ACHN (cell line): ENCODE results near the gene BPI.
A peak's percentile ranks its signal among the peaks of the same experiment; 100 is the strongest.

Experiments
- DNase-seq: peaks from one replicate; pipeline ENCODE4 v3.0.0-alpha.2; 2015
- in situ Hi-C: cut with HindIII; loops from 2 replicates; pipeline ENCODE4 v1.10.0; 2017; ENCODE audit warnings: low sequenced_read_pairs, low pct_ligation_motif_present, low pct_unique_long_range_greater_than_20kb

Gene BPI

DNA sequence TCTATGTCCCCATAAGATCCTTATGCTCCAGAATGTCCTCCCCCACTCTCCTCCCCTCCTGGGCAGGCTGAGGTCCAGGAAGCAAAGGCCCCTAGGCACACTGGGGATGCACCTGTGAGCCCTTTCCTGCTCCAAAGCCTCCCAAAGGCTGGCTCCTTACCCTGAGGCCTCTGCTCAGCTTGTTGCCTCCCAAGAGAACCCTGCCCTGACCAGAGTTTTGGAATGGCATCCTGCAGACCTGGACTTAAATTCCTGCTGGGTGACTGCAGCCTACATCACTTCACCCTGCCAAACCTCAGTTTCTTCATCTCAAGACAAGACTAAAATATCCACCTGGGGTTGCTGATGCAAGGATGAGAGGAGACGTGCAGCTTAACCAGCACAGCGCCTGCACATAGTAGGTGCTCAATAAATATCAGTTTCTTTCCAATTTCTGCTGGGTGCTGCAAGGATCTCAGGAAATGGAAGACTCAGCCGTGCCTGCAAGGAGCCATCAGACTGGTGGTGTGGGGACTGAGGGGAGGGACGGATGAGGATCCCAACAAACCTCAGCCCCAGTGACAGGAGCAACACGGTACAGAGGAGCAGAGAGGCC lies 40.2 kb downstream of the BPI start:
- in situ Hi-C loops: no loop called here
- DNase-seq: no peak

DNA sequence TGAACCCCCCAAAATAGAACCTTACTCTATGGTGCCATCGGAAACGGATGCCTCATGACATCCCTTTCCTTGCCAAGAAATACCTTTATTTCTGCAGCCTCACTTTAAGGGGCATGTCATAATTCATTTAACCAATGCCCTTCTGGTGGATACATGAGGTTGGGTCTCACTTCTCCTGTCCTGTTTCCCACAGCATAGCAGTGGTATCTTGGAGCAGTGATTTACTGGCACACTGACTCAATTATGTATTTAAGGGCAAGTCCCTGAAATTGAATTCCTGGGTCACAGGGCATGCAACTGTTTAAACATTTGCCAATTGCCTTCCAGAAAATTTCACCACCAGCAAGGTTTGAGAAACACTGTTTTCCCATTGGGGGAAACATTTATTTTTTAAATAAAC lies 41.7 kb downstream of the BPI start:
- no peak for DNase-seq
- in situ Hi-C loops: no loop called here

DNA sequence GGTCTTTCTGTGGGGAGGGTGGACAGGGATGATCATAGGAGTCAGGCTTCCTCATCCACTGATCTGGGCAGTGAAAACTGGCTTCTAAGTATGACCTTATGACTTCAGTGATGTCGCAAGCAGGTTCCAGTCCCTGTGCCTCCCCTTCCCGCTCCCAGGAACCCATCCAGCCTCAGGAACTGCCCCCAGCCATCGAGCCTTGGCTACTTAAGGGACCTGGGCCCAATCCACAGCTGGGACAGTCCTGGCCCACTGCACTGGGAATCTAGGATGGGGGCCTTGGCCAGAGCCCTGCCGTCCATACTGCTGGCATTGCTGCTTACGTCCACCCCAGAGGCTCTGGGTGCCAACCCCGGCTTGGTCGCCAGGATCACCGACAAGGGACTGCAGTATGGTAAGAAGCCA lies 42.3 kb downstream of the BPI start, which contains the start of gene LBP:
Gene LBP (plus strand): TSS at position 236 of the 405 bp plus-strand sequence. CDS start 35 bp downstream, at position 271.
- no peak for DNase-seq
- in situ Hi-C loops: no loop called here

DNA sequence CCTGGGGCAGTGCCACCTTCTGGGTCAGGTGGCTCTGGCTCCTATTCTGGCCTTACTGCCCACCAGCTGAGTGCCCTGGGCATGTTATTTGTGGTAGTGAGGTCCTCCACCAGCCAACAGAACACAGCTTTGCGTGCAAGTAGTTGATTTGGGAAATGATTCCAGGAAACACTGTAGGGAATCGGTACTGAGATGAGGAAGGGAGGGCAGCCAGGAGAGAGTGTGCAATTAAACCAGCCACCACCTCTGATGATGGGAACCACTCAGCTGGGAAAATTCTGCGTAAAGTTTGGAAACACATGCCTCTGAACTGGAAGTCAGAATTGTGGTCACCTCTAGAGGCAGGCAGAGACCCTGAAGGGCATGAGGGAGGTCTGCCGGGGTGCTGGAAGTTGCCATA lies 42.8 kb downstream of the BPI start:
- in situ Hi-C loops: no loop called here

DNA sequence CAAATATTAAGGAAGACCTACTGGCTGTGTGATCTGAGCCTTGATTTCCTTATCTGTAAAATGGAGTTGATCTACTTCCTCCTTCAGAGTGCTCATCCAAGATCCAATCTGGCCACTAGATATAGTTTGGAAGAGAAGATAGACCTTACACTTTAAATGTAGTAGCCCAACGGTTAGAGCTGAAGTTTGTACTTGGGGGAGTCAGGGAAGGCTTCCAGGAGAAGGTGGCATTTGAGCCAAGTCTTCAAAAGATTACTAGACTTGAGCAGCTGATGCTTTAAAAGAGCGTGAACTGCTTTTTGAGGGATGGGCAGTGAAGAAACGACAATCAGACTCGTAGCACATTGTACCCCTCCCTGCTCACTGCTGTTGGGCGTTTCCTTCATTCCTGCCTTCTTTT lies 45.9 kb downstream of the BPI start:
- DNase-seq: no peak
- in situ Hi-C loops: no loop called here

More for the DNA sequence above, 42.8 kb downstream of the BPI start:
- DNase-seq: no peak

DNA sequence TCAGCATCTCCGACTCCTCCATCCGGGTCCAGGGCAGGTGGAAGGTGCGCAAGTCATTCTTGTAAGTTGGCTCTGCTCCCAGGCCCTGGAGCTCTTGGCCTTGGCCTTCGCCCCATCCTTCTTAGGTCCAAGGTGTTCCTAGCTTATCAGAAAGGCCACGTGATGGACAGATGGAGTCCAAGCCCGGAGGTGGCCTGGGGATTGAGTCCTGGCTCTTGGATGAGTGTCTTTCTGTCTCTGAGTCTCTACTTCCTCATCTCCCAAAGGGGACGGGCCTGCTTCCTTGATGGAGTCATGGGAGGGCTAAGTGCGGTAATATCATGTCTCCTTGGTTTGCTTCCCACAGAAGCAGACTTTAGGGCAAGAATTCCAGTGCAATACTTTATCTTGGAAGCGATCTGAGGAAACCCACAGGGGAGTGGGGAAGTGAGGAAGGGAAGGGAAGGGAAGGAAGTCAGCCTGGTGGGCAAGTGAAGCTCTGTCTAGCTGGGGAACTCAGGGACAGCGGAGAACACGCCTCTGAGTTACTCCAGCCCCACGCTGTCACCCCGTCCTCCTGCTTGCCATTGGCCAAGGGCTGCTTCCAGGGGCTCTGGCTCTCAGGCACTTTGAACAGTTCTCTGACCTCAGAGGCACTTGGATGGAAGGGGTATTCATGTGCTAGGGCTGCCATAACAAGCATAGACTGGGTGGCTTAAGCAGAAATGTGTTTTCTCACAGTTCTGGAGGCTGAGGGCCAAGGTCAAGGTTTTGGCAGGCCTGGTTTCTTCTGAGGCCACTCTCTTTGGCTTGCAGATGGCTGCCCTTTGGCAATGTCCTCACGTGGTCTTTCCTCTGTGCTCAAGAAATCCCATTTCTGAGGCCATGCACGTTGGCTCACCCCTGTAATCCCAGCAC lies 47.2 kb downstream of the BPI start:
- in situ Hi-C loops: no loop called here
- no peak for DNase-seq

DNA sequence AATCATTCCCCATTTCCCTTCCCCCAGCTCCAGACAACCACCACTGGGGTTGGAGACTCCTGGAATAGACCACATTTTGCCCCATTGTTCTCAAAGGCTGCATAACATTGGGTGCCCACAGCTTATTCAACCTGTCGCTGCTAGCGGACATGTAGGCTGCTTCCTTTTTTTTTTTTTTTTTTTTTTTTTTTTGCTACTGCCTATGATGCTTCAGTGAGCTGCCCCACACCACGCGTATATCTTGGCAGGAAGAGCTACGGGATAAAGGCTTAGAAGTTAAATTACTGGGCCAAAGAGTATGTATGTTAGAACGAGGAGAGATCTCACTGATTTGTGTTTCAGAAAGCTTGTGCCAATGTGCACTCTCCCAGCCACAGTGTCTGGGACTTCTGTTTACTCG lies 49.4 kb downstream of the BPI start:
- in situ Hi-C loops: no loop called here
- DNase-seq: no peak

DNA sequence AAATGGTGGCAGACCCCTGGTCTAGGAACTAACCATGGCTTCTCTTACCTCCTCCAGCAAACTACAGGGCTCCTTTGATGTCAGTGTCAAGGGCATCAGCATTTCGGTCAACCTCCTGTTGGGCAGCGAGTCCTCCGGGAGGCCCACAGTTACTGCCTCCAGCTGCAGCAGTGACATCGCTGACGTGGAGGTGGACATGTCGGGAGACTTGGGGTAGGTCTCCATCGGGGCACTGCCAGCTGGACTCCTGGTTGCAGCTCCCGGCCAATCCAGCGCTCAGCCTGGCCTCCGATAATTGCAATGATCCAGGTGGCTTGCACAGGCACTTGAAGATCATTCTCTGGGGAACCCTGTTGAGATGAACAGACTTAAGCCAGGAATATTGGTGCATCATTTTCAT lies 50.3 kb downstream of the BPI start:
- in situ Hi-C loops: no loop called here
- DNase-seq: no peak

DNA sequence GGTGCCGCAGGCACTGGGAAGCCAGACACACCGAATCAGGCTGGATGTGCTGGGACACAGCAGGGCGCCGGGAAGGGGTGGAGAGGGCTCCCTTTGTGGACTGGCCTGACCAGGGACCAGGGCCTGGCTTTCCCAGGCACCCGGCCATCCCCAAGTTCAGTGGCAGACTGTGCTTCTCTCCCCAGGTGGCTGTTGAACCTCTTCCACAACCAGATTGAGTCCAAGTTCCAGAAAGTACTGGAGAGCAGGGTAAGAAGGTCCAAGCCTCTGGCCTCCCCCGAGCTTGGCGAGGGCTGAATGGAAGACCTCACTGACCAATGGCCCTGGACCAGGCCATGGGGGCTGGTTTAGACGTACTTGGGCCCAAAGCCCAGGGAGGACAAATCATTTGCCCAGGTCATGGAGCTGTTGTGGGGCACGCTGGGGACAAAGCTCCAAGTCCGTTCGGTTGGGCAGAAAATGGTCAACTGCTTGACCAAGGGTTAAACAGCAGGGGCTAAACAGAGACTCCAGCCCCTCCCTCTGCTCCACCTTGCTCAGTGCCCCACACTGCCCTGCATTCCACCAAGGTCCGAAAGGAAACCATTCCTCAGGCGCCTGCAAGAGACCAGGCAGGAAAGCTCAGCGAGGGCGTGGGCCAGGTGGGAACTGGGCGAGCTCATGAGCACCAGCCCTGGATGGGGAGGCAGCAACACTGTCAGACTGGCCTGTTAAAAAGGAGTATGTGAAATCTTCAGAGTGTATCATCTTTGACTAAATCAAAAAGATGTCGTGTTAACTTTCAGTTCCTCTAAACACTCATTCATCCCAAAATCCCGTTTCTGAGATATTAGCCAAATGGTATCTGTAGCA lies 51.4 kb downstream of the BPI start:
- no peak for DNase-seq
- in situ Hi-C loops: no loop called here

DNA sequence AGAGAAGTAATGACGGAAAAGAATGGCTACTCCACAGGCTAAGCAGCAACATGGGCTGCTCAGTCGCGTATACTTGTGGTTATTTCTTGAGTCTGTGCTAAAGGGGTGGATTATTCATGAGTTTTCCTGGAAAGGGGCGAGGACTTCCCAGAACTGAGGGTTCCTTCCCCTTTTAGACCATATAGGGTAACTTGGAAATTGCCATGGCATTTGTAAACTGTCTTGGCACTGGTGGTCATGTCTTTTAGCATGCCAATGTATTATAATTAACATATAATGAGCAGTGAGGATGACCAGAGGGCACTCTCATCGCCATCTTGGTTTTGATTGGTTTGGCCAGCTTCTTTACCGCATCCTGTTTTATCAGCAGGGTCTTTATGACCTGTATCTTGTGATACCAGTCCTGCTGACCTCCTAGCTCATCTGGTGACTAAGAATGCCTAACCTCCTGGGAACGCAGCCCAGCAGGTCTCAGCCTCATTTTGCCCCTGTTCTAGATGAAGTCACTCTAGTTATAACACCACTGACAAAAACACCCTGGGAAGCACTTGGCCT lies 53.8 kb downstream of the BPI start:
- DNase-seq: peak; percentile 2

DNA sequence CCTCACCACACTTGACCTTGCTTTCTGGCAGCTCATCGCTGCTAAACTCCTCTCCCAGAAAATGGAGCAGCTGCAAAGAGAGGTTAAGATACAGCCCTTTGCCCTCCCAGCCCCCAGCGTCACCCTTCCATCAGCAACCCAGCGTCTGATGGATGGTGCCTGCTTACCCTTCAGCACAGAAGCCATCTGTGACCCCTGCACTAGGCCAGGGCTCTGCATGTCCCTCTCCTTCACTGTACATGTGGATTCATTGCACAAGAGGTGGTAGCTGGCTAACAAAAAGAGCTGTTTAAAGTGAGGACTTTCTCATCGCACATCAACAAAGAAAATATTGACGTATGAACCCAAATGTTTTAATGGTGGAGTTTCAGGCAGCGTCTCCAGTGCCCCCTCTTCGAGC lies 54.6 kb downstream of the BPI start:
- in situ Hi-C loops: no loop called here
- no peak for DNase-seq

More for the DNA sequence above, 53.8 kb downstream of the BPI start:
- in situ Hi-C loops: no loop called here

DNA sequence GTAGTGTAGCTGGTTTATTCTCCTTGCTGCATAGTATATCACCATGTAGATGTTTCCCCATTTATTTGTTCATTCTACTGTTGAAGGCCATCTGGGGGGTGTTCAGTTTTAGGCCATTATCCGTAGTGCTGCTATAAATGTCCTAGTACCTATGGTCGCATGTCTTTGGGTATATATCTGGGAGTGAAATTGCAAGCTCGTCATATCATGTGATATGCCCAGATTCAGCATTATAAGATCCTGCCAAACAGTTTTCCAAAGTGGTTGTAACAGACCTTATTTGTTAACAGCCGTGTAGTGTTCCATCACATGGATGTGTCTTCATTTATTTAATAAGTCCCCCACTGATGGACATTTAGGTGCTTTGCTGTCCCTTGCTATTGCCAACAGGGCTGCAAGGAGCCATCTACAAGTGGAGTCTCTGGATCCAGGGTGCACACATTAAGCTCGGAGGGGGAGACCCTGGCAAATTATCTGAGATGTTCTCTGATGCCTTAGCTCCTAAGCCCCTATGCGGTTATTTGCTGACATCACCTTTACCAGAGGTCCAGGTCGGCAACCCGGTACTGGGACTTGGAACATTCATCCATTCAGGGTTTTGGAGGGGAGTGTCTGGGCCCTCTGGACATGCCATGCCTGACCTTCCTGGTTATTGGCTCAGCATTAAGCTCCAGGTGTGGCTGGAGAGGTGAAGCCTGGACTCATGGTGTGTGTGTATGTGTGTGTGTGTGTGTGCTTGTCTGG lies 59.2 kb downstream of the BPI start:
- no peak for DNase-seq
- in situ Hi-C loops: no loop called here

DNA sequence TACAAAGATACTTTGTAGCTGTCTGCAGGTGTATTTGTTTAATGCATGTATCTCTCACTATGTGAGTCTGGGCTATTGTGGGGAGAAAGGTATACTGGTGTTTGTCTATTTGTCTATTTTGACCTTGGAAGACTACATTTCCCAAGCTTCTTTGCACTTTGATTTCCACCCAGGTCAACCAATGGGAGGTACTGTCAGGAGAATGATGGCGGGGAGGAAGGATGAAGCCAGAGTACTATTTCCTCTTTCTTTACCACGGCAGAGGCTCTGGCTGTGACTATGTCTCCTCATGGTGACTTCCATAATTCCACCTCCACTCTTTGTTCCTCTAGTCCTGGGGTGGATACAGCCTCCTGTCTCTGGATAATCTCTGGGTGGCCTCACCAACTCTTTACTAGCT lies 65.4 kb downstream of the BPI start:
- DNase-seq: no peak
- in situ Hi-C loops: no loop called here

DNA sequence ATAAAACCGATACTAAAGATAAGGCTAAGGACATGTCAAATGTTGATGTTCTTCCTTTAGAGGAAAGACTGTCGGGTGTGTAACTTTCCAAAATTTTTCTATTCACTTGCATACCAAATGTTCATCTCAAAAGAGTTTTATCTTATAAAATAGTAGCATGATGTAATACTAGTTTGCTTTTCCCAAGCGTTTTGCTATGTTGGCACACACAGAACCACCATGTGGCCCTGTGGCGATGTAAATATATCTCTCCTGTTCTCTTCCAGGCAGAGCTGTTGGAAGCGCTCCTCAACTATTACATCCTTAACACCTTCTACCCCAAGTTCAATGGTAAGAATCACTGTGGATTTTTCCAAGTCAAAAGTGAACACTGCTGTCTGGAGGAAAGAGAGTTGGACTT lies 68.8 kb downstream of the BPI start:
- DNase-seq: no peak
- in situ Hi-C loops: no loop called here

DNA sequence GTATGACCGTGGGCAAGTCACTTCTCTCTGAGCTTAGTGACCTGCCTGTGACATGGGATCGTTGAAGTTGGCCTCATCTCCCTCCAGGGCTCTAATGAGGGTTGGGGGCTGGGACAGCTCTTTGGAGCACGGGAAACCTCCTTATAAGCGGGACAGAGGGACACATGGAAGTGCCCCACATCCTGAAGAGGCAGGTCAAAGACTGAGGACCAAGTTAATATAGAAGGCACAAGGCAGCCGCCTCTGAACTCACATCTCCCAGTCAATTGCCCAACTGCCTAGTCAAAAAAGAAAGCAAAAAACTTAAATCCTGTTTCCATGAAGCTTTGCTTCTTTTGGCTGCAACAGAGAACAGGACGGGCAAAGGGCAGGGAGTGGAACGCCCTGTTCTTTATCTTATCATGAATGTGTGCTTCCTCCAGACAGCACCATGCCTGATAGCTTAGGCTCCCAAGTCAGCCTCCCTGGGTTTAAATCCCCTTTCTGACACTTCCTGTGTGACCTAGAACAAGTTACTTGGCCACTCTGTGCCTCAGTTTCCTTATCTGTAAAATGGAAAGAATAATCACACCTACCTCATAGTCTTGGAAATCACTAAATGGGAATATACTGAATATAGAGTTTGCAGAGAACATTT lies 69.4 kb downstream of the BPI start:
- in situ Hi-C loops: no loop called here
- no peak for DNase-seq

DNA sequence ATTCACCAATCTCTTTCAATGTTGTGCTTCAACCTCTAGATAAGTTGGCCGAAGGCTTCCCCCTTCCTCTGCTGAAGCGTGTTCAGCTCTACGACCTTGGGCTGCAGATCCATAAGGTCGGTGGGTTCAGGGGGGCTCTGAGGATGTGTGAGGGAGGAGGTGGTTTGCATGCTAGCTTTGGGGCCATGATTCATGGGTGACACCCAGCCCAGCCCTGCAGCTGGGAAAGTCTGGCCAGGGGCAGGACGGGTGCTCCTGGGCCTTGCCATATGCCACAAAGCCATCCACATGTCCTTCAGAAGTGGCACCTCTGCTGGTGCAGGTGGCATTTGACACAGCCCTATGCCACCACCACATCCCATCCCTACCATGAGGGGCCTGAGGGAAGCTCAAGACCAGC lies 69.9 kb downstream of the BPI start:
- in situ Hi-C loops: no loop called here

DNA sequence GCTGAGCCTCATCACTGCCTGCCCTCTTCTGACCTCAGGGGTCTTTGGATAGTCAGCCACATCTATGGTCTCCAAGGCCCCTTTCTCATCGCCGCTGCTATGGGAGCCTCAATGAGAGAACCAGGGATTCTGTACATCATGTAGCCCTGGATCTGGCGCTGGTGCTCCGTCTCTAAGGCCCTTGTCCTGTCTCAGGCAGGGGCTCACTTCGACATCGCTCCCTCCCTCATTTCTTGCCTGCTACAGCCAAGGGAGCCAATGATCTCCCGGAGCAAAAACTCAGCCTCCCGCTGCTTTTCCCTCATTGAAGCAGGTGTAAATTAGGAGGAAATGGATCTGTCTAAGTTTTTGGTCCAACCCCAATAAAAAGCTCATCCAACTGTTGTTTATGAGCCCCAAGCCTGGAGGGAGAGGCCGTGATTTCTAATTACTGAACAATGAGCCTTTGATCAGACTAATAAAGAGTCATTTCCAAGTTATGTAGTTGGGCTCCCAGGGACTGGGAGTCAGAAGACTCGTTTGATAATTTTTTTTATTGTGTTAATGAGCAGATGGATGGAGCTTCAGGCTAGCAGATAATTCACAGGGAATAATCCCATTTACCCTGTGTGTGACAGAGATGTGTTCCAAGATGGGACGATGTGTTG lies 73.2 kb downstream of the BPI start:
- in situ Hi-C loops: no loop called here
- DNase-seq: no peak

More for the DNA sequence above, 69.9 kb downstream of the BPI start:
- no peak for DNase-seq
